GM19452 (cell line): ENCODE measurements around the gene GPC6.

Experiments used
- ATAC-seq: cut with Tn5 transposase; IDR thresholded peaks from one replicate; pipeline ENCODE4 v1.9.1; 2021; ENCODE audit not compliant: unreplicated experiment

Gene GPC6

GRCh38 chr13:94227255-94227879 lies 1000.8 kb downstream of the GPC6 start:
- no peak for ATAC-seq

DNA sequence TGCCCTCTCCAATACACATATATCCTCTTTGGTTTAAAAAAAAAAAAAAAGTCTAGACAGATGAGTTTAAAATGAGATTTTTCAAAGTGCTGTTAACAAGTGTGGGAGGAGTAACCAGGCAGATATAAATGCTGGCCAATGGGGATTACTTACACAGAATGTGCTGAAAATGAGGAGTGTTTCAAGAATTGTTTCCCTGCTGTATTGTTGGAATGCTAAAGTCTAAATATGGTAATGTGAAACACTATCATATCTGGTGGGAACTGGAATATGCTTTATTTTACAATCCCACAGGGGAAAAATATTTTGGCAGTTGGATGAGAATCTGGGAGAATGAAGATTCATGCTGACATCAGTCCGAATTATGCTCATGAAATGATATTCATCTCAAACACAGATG lies 1002.2 kb downstream of the GPC6 start:
- no peak for ATAC-seq

DNA sequence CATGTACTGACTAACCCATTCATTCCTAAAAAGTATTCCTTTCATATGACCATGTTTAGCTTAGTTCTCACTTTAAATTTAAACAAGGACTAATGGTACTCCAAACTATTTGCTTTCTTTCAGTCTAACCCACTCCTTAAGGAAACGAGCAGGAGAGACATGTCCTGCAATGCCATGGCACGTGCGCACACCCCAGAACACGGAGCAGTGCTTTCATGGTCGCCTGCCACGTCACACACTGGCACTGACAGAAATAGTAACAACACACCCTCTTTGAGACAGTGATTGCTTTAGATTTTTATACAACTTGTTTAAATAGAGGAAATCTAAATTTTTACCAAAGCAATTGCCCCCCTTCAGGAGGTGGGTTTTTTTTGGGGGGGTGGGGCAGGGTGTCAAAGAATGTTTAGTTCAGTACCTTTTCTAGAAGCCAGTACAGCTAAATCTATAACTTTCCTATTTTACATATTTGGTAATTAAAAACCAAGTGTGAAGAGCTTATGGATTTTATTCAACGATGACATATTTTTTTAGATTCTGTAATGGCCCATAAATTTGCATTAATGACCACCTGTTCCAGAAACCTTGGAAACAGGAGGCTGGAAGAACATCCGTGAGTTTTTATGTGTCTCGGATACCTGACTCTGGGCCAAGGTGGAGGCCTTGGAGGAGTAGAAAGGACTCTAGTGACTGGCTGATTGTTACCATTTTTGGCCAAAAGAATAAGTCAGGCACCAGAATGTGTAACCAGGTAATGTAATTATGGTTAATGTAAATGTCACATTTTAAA lies 1005.7 kb downstream of the GPC6 start:
- no peak for ATAC-seq

DNA sequence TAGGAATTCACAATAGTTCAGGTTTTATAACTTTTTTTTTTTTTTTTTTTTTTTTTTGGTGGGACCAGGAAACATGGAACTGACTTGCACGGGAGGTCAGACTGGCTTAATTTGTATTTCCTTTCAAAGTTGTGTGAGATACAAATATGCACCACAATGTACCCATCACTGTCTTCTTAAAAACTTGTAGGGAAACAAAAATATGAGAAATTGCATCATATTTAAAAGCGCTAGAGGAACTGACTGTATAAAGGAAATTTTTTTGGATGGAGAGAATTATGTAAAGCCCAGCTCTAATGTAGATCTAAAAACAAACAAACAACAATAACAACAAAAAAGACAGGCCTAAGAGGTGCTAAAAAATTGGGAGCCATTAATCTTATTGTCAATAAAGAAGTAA lies 1006.3 kb downstream of the GPC6 start:
- no peak for ATAC-seq

DNA sequence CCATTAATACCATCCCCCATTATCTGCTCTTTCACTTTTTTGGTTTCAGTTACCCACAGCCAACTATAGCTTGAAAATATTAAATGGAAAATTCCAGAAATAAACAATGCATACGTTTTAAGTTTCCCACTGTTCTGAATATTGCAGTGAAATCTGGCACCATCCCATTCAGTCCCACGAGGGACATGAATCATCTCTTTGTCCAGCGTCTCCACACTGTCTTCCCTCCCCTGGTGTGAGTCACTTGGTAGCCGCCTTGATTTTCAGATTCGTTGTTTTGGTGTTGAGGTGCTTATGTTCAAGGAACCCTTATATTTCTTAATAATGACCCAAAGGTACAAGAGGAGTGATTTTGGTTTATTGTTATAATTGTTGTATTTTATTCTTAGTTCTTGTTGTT lies 1006.8 kb downstream of the GPC6 start:
- no peak for ATAC-seq

GRCh38 chr13:94233837-94234236 lies 1007.2 kb downstream of the GPC6 start:
- ATAC-seq, result no peak

DNA sequence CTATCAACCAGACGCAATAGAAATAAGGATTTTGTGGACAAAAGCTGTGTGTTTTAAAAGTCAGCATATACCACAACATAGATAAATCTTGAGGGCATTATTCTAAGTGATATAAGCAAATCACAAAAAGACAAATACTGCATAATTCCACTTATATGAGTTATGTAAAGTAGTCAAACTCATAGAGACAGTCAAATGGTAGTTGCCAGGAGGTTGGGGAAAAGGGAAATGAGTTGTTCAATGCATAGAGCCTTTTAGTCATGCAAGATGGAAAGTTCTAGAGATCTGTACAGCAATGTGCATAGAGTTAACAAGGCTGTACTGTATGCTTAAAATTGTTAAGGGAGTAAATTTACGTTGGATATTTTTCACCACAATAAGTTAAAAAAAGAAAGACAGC lies 1008.1 kb downstream of the GPC6 start:
- ATAC-seq, result no peak

DNA sequence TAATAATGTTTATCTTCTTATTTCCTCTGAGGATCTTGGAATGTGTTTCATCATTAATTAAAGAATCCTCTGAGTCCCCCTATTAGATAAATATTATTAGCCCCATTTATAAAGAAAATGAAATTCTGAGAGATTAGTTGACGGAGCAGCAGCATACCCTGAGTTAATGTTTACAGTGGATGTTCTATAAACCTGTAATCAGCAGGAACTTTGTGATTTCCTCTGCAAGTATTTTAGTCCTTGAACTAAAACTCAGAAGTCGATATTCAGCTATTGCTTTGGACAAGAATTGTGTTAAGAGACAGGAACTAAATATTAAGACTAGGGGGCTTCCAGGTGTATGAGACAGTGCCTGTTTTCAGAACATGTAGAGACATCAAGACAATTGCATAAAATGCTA lies 1009.5 kb downstream of the GPC6 start:
- ATAC-seq, result no peak

DNA sequence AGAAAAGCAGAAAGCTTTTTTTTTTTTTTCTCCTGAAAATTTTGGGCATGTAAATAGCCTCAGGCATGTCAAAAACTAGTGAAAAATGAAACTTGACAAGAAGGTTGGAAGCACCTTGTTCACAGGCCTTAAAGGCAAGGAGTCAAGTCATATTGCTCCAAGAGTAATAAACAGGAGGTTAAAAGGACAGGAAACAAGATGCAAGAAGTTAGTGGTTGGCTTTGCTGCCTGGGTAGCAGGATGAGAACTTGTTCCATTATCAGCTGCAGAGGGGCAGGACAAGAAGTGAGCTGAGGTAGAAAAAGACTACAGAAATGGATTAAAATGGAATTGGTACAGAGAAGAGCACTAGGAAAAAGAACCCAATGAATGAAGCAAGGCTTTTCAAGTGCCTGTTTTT lies 1010.3 kb downstream of the GPC6 start:
- ATAC-seq, result no peak

DNA sequence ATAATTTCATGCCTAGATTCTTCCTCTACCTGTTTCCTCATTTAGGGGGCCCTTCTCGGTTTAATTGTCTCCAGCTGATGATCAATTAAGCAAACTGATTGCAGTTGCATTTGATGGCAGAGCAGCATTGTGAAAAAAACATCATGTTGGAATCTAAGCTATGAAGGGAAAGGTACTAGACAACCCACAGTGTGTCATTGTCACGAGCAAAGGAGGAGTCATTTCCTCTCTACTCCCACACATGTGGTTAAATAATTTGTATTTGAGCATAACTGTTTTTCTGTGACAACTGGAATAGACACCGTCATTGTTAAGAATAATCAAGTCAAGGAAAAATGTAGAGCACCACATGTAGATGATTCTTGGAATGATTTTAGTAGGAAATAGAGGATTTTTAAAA lies 1012.5 kb downstream of the GPC6 start:
- ATAC-seq, result no peak

DNA sequence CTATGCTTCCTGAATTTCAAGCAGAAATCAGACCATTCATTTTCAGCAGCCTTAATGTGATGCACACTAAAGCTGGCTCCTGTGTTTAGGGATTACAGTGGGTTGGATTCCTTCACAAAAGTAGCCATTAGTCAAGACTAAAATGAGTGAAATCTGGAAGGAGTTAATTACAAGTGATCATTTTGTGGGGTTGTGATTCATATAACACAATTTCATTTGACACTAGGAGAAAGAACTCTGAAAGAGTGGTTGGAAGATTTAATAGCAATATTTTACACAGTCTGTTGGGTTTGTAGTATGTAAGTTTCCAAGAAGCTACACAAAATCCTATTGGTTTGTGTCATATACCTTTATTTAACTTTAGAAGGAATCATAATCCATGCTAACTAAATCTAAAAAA lies 1015.9 kb downstream of the GPC6 start:
- ATAC-seq, result no peak

DNA sequence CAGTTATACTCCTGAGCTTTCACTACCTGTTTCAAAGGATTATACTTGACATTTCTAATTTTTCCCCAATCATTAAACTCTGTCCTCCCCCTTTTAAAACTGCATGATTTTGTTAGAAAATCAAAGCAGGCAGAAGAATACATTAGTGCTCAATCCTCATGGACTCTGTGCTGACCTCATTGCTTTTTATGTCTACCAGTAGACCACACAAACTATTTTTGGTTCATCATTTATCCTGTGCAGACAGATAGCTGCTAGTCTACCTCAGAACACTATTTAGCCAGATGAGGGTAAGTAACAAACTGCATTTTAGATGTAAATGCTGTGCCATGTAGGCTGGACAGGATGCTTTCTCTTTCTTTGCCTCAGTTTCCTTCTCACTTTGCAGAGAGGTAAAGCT lies 1016.9 kb downstream of the GPC6 start:
- ATAC-seq, result no peak

- no peak for ATAC-seq
These were observed 1019.9 kb downstream of the GPC6 start for GRCh38 chr13:94246495-94246894.

GRCh38 chr13:94247890-94248289 lies 1021.3 kb downstream of the GPC6 start:
- ATAC-seq, result no peak

DNA sequence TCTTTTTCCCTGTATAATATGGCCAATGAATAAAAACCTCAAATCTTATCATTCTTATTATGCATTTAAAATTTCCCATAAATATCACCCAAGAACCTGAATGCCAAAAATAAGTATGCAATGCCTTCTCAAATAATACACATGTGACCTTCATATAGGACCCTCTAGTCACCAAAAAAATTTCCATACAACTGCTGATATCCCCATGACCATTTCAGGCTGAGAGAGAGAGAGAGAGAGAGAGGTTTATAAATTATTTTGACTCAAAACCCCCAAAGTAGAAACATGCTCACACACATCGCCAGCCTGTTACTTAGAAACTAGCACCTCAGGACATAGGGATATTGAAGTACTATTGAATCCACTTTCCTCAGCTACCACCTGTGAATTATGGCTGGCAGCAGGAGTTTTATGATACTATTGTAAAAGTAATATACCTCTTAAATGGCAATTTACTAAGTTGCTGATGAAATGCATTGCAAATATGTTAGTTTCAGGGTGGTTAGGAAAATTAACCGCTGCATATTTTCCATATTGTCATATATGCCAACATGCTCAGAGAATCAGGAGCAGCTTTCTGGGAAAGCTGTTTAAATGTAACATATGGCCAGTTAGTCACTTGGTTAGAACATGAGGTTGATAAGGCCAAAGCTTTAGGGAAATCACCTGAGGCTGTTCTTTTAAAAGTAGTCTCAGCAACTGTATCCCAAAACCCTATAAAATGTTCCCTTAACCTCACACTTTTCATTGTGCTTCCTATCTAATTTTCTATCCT lies 1022.0 kb downstream of the GPC6 start:
- ATAC-seq, result no peak

DNA sequence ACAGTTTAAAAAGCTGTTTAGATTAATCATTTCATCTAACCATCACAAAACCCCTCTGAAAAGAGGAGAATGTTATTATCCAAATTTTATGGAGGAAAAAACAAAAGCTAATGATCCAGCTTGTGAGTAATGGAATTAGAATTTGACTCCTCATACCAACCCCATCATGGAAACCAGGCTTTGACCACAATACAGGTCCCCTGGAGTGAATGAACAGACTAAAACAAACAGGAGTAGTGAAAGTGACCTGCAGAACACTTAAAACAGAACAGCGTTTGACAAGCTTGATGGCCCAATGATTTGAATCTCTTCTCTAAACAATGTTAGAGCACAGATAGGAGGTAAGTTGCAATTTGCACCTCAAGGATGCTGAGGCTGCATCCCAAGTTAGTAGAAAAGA lies 1022.9 kb downstream of the GPC6 start:
- no peak for ATAC-seq

DNA sequence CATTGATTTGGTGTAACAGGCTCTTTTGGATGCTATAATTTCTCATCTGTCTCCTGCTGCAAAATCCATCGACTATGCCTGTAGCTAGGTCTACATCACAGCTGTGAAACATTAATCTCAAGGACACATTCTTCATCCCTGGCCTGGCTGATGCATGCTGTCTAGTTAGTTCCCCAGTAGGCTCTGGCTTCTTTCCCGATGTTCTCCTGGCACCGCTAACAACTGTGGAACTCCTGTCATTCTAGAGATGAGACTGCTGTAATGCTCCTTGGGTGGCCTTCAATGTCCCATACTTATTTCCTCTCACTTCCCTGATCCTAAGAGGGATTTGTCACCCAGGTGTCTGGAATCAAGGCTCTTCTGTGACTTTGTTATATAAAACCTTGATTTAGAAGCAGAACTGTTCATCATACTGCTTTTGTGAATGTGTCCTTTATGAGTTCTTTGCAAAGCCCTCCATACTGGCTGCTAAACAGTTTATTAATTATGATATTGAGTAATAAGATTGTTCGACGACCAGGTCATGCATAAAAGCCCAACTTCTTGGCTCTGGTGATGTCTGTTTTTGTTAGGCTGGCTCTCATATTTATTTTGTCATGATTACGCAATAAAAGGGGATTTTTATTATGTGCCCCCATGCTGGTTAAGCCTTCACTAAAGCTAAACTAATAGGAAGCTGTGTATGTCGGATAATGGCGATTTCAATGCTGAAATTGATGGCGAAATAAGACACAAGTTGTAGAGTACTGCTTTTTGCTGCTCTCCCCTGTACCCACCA lies 1025.4 kb downstream of the GPC6 start:
- no peak for ATAC-seq

- ATAC-seq, result no peak
These were observed 1028.1 kb downstream of the GPC6 start for GRCh38 chr13:94254737-94255136.

- no peak for ATAC-seq
These were observed 1030.1 kb downstream of the GPC6 start for GRCh38 chr13:94256721-94257120.

DNA sequence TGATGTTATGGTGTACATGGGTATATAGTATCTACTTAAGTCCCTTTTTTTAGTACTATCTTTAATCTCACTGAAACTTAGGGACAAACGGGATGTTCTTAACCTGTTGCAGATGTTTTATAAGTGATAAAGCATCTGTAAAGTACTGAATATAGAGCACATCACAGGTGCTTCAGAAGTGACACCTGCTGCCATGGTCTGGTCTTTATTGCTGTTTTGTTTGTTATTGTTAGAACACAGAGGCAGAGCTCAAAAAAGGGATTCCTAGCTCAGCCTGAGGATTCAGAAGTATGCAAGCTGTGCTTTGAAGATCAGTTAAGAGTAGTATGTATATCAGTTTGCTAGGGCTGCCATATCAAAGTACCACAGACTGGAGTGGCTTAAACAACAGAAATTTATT lies 1033.4 kb downstream of the GPC6 start:
- no peak for ATAC-seq

- ATAC-seq, result no peak
These were observed 1034.6 kb downstream of the GPC6 start for GRCh38 chr13:94261163-94261562.
